SW 1271 (cell line): ENCODE results near the gene LELP1.
"Not testable (repeated sequence)": the region's sequence is repeated elsewhere in the genome, so short reads cannot be mapped to it uniquely, and the experiment has no call there.

Experiments
- DNase-seq, 2 experiments: peaks; one replicate each; lab custom pipeline; 2025; lab: John Stamatoyannopoulos, UW

LELP1 gene

DNA sequence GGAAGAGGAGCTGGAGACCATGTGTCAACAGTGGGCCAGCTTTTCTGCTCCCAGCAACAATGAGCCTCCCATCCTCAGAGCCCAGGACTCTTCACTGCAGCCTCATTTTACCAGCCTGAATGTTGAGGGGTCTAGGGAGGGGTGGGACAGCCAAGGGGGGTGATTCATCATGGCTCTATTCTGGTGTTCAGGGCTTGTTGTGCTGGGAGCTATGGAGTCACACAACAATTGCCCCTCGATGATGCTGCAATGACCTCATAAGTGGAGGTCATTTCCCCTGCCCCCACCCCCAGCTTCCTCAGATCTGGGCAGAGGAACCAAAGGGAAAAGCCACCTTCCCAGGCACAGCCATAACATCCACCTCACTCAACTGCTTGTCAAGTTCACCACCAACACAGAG, at the start of gene LELP1:
TSS of gene LELP1 (plus strand) at position 301 of the 400 bp plus-strand sequence. CDS start 1,278 bp downstream, outside the sequence.
- DNase-seq, result no peak

DNA sequence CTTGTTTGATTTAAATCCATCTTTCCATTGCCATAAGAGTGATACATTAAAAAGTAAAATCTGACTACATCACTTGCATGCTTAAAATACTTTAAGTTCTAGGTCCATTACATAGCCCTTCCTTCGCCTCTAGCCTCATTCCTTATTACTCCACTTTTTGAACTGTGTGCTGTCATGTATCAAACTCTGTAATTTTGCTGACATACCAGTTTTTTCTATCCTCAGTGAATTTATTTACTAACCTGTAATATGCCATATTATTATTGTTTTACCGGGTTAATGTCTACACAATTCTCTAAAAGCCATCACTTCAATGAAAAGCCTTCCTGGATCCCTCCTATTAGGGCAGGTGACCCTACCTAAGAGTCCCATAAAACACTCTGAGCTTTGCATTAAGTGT, 47.7 kb upstream of the LELP1 start:
- DNase-seq, result no peak

DNA sequence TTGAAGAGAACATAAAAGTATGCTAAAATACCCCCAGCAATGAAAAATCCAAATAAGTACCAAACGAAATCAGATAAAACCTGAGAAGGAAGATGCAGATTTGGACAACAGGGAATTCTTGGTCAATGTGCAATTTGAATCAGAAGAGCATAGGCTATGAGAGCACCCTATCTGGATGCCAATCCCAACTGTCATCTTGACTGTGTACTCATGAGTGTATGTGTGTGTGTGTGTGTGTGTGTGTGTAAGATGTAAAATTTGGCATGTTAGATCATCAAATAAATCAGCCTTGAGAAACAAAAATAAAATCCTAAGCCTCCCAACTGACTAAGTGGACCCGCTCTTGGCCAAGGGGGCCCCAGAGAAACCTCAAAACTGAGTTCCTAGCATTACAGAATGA, 34.5 kb upstream of the LELP1 start:
- DNase-seq, result no peak

GRCh38 chr1:153174624-153175023, 28.6 kb upstream of the LELP1 start:
- no peak for DNase-seq

DNA sequence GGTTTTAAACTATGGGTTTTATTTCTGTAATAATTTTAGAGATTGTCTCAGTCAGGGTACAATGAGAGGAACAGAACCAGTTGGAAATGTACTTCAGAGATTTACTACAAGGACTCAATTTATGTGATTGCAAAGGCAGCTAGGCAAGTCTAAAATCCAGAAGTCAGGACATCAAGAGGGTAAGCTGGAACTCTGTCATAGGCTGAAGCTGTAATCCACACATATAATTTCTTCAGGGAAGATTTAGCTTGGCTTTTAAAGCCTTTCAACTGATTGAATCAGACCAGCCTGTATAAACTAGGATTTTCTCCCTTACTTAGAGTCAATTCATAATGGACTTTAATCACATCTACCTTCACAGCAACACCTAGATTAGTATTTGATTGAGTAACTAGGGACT, 24.3 kb upstream of the LELP1 start:
- DNase-seq, result no peak

DNA sequence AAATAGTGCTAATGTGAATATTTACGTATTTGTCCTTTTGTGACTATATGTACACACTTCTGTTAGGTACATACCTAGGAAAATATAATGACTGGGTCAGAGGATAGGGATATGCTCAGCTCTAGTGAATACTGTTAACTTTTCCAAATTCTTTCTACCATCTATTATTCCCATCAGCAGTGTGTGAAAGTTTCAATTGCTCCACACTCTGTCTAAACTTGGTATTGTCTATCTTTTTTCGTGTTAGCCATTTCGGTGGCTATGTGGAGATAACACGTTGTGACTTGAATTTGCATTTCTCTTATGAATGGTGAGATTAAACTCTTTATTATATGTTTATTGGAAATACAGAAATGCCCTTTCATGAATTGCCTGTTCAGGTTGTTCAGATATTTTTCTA, 22.7 kb upstream of the LELP1 start:
- no peak for DNase-seq

GRCh38 chr1:153188301-153188700, 14.9 kb upstream of the LELP1 start:
- not testable (repeated sequence) for DNase-seq

DNA sequence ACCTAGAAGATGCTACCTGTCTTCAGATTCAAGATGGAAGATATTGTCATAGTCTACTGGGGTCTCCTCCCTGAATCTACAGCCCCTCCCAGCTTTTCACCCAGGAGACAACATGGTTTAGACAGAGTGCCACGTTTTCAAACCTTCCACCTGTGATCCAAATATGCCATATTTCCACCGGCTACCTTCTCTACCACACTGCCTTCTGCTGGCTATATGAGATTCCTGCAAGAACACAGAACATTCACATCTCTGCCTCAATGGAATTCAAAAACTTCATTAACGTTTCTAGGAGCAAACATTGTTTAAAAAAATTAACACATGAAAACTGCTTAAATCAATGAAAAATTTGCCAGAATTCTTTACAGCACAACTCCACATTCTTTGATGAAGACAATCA, 12.9 kb upstream of the LELP1 start:
- DNase-seq, result peak in 1 of 2 experiments; percentile 2

GRCh38 chr1:153192697-153193096, 10.5 kb upstream of the LELP1 start:
- DNase-seq, result peak in 1 of 2 experiments; percentile 8

- DNase-seq, result no peak
These were observed 8.7 kb upstream of the LELP1 start for GRCh38 chr1:153194331-153195050.

GRCh38 chr1:153195216-153195615, 8.0 kb upstream of the LELP1 start:
- no peak for DNase-seq

GRCh38 chr1:153202006-153202405, 1.2 kb upstream of the LELP1 start:
- DNase-seq, result no peak

- DNase-seq, result no peak
These were observed 3.4 kb downstream of the LELP1 start for GRCh38 chr1:153206631-153207030.

DNA sequence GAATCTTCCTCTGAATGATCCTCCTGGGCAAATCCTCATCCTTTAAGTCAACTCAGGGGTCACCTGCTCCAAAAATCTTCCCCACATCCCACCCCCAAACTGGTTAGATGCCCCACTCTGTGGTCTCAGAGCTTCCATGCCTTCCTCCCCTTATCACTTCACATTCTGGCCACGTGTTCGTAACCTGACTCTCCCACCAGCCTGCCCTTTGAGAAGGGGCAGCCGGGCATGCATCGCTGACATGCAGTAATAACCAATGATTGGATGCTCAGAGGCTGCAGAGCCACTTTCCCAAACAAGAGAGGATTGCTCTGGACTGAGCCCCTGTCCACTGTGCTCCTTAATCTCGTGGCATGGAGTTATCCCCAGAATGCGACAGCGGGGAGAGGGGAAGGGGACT, 7.0 kb downstream of the LELP1 start:
- DNase-seq, result no peak

DNA sequence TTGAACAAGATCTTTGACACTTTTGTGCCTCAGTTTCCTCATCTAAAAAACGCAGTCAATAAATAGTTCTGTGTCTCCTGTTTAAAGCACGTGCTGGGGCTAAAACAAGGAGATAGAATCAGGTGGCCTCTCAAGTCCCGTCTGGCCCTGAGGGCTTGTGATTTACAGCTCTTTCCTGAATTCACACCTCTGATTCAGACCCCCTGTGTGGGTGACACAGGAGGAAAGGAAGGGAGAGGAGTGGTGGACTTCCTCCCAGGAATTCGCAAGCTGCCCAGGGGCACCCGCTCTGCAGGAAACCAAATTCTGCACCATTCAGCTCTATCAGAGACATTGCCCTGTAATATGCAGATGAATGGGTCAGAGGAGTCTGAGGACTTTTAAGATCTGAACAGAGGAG, 9.0 kb downstream of the LELP1 start:
- no peak for DNase-seq

DNA sequence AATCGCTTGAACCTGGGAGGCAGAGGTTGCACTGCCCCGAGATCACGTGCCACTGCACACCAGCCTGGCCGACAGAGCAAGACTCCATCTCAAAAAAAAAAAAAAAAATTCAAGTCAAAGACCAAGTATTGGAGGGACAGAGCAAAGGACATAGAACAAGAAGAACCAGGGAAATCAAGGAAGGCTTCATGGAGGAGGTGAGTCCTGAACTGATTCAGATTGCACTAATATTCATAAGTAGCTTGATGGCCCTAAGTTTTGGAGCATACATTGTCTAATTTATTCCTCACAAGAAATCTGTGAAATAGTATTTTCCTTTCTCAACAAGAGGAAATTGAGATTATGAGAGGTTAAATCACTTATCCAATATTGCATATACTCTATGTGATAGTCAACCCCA, 10.3 kb downstream of the LELP1 start:
- no peak for DNase-seq

DNA sequence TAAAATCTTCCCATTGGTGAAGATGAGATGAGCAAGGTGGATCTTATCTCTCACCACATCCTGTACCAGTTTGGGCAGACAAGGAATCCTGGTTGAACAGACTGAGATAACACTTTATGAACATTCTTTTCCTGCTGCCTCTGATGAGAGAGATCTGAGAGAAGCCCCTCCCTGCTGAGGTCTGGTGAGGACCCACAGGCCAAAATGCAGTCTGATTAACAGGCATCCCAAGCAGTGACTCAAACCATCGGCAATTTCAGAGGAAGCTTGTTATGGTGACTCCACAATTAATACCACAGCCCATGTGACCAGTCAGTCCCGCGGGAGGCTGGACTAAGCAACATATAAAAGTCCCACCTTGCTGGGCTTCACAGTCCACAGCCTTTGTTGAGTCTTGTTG, 14.0 kb downstream of the LELP1 start, which contains the start of gene PRR9:
TSS of gene PRR9 (plus strand) at position 373 of the 400 bp plus-strand sequence. CDS start 561 bp downstream, outside the sequence.
- DNase-seq, result no peak

- DNase-seq, result no peak
These were observed 14.7 kb downstream of the LELP1 start for GRCh38 chr1:153217744-153218416.

DNA sequence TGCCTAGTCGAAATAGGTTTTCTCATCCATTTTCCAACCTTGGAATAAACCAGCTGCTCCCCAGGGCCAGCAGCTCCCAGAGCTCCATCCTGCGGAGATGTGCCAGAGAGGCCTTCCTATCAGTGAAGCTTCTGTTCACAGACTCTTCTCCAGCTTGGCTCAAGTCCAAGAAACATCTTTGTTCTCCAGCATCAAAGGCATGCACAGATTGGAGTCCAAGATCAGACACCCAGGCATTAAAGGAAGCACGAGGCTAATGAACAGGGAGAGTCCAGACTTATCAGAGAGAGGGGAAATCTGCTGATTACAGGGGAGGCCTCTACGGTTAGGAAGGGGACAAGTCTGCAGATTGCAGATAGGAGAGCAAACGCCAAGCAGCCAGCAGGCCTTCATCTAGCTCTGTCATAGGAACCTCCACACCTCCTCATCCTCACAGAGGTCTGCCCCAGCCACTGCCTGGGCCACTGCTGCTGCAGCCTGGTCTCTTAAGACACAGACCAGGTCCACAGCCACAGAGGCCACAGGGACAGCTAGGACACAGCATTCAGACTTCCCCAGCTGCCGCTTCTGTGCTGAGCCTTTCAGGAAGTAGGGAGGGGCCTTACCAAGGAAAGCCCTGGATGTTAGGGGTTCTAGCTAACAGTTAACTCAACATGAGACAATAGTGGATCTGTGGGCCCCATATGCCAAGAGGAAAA, 17.5 kb downstream of the LELP1 start:
- DNase-seq, result no peak

DNA sequence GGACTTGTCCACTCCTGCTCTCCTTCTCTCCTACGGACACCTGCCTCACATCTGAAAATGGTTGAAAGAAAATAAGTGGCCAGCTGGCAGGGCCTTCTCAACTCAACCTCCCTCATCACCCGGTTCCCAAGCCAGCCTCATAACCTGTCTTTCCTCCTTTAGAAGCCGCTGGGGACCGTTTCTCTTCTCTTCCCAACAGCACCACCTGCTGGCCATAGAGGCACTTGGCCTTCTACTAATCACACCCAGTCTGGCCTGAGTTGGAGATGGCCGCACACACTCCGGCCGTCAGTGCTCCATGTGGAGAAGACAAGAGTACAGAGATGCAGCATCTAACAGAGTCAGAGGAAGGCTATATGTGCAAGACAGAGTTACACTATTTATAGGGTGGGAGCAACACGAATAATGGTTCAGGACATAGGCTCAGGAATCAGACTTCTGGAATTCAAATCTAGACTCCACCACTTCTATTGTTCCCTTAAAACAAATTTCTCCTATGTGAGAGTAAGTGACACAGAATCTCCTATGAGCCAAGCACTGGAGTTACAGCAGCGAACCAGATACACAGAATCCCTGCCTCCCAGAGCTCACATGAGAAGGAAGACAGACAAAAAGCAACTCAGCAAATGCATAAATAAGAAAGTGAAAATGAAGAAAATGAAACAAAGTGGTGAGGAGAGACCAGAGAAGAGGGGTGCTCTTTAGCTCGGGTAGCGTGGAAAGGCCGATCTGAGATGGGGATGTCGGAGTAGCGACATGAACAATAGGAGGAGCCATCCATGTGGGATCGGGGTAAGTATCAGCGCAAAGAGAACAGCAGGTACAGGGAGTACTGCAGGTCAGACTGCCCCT, 20.0 kb downstream of the LELP1 start:
- DNase-seq, result peak in 1 of 2 experiments; percentile 32

- DNase-seq, result no peak
These were observed 24.6 kb downstream of the LELP1 start for GRCh38 chr1:153227810-153228209.

GRCh38 chr1:153228491-153228890, 25.3 kb downstream of the LELP1 start:
- no peak for DNase-seq
